ENCODE measurements around the gene OPA1.

OPA1 gene

GRCh38 chr3:193744822-193745684 is 152.0 kb downstream of the OPA1 start:
- no peak for DNase-seq

- DNase-seq: no peak
These were observed 153.8 kb downstream of the OPA1 start for GRCh38 chr3:193746832-193747231.
